Endodermal cell (in vitro differentiated cells): ENCODE results near the gene FAT1. TPM values are rescaled to one million over a fixed set of nuclear protein-coding genes. Genes with fewer than 3 reads are reported as not detected.

Experiments
- DNase-seq: peaks from one replicate; pipeline ENCODE4 v3.0.0-alpha.2; 2017
- H3K27ac ChIP-seq: 2 replicates; pipeline ENCODE4 v1.5.1; 2013; ENCODE audit warnings: mild to moderate bottlenecking, low read depth, low read length, moderate library complexity
- H3K27me3 ChIP-seq: 2 replicates; pipeline ENCODE4 v1.6.1; 2013; ENCODE audit warnings: mild to moderate bottlenecking, low read length, moderate library complexity; ENCODE audit not compliant: insufficient read depth, control insufficient read depth, poor library complexity, severe bottlenecking
- H3K36me3 ChIP-seq: 2 replicates; pipeline ENCODE4 v1.7.0; 2013; ENCODE audit warnings: mild to moderate bottlenecking, low read length, moderate library complexity; ENCODE audit not compliant: control insufficient read depth, insufficient read depth
- H3K4me1 ChIP-seq: one replicate; pipeline ENCODE4 v1.7.0; 2013; ENCODE audit warnings: low read length; ENCODE audit not compliant: control insufficient read depth, insufficient read depth
- H3K4me3 ChIP-seq: 2 replicates; pipeline ENCODE4 v1.5.1; 2013; ENCODE audit warnings: mild to moderate bottlenecking, low read length, moderate library complexity
- H3K9ac ChIP-seq: 2 replicates; pipeline ENCODE4 v1.6.1; 2013; ENCODE audit warnings: mild to moderate bottlenecking, low read length, moderate library complexity; ENCODE audit not compliant: poor library complexity, severe bottlenecking; ENCODE audit errors: extremely low read depth
- H3K9me3 ChIP-seq: 2 replicates; pipeline ENCODE4 v1.6.1; 2013; ENCODE audit warnings: mild to moderate bottlenecking, low read length, moderate library complexity; ENCODE audit not compliant: control insufficient read depth
- H3K27ac Mint-ChIP-seq: 2 replicates; pipeline ENCODE4 v1.8.0; 2020; ENCODE audit warnings: mixed read lengths
- H3K27me3 Mint-ChIP-seq: 2 replicates; pipeline ENCODE4 v1.8.0; 2021; ENCODE audit warnings: mild to moderate bottlenecking, mixed read lengths; ENCODE audit not compliant: insufficient read depth
- H3K36me3 Mint-ChIP-seq: 2 replicates; pipeline ENCODE4 v1.8.0; 2020; ENCODE audit warnings: low read depth, mixed read lengths
- H3K4me1 Mint-ChIP-seq: 2 replicates; pipeline ENCODE4 v1.8.0; 2020; ENCODE audit warnings: mixed read lengths
- H3K4me3 Mint-ChIP-seq: 2 replicates; pipeline ENCODE4 v1.8.0; 2020; ENCODE audit warnings: mild to moderate bottlenecking, moderate library complexity, mixed read lengths
- H3K9me3 Mint-ChIP-seq: 2 replicates; pipeline ENCODE4 v1.8.0; 2020; ENCODE audit warnings: mild to moderate bottlenecking, mixed read lengths
- CTCF ChIP-seq: fragments of 200-600 bp; sonication (generic); conservative IDR thresholded peaks from 2 replicates; pipeline ENCODE4 v1.5.0; 2021; ENCODE audit warnings: antibody characterized with exemption, mild to moderate bottlenecking
- WGBS, 2 experiments: methylation state at CpG; one replicate each; pipeline versions ENCODE4 v1.1.5 to v1.1.7; 2013; ENCODE audit warnings: missing lambda C conversion rate in 2 of 2, mixed read lengths in 1 of 2; ENCODE audit not compliant: insufficient coverage in 1 of 2, insufficient read length in 1 of 2; 5-methylcytosine and 5-hydroxymethylcytosine counted together
- total RNA-seq, 2 donors: library from RNA; stranded (reverse); fragmentation: NEBNext Ultra II Directional in 1 of 2; extraction: Animal tissue kit (Norgen Biotek cat#: 25700) in 1 of 2; gene quantifications; 2 replicates in 1 of 2; 3 replicates in 1 of 2; pipeline ENCODE4 v1.2.1, GENCODE V29; 2021

FAT1 gene
- total RNA-seq, 2 donors from 2014 or later = 66.6 to 77.8 TPM

- Histone ChIP-seq H3K27ac (no peak overlapping the region), H3K36me3 (peaks cover 9% of the 10 kb centered on the region), H3K4me3 (no peak overlapping the region), H3K9ac (no peak overlapping the region), H3K27me3 (no peaks in the 10 kb centered on the region), H3K4me1 (peaks cover 14% of the 10 kb centered on the region), H3K9me3 (no peaks in the 10 kb centered on the region)
- H3K4me1 Mint-ChIP-seq = peaks cover 22% of the 10 kb centered on the region
- no peak overlapping the region for H3K27ac Mint-ChIP-seq
- peaks cover 7% of the 10 kb centered on the region for H3K36me3 Mint-ChIP-seq
- no peaks in the 10 kb centered on the region for H3K27me3 Mint-ChIP-seq
- no peak for DNase-seq
- 97 to 99% methylated on average over 15 to 17 of the region's 17 CpGs for WGBS, 2 experiments
- TF ChIP-seq CTCF = no peak
- H3K9me3 Mint-ChIP-seq = peaks cover 2% of the 10 kb centered on the region
- H3K4me3 Mint-ChIP-seq = no peak overlapping the region
Observed at GRCh38 chr4:186698525-186698924, 25.1 kb downstream of the FAT1 start.

- H3K36me3 Mint-ChIP-seq = peaks cover 7% of the 10 kb centered on the region
Observed at GRCh38 chr4:186698028-186698427, 25.6 kb downstream of the FAT1 start.

DNA sequence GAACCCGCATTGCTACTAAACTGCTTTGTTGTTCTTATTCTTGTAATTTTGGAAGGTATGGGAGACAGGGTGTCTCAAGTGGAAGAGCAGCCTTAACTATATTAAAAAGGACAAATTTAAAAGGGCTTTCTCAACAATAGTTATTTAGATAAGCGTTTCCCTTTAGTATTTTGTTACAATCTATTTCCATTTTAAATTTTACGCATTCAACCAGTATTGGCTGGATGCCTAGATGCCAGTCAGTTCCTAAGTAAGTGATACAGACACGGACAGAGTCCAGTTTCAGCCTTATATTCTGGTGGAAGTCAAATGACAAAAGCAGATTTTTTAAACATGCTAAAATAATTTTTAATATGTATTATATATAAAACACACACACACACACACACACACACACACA, 28.3 kb downstream of the FAT1 start:
- WGBS, 2 experiments = 97% methylated on average over 4 of the region's 4 CpGs; no CpG with 5 or more reads in 1 of the 2 experiments
- H3K27ac ChIP-seq = no peak overlapping the region
- no peaks in the 10 kb centered on the region for H3K27me3 ChIP-seq
- Mint-ChIP-seq H3K27me3 (no peaks in the 10 kb centered on the region), H3K4me3 (no peak overlapping the region), H3K36me3 (peaks cover 14% of the 10 kb centered on the region), H3K9me3 (peaks cover 2% of the 10 kb centered on the region), H3K27ac (no peak overlapping the region), H3K4me1 (no peaks in the 10 kb centered on the region)
- DNase-seq = no peak
- H3K9ac ChIP-seq = no peak overlapping the region
- no peaks in the 10 kb centered on the region for H3K4me1 ChIP-seq
- no peak for TF ChIP-seq CTCF
- H3K4me3 ChIP-seq = no peak overlapping the region
- H3K9me3 ChIP-seq = no peaks in the 10 kb centered on the region
- peaks cover 22% of the 10 kb centered on the region for H3K36me3 ChIP-seq

More at GRCh38 chr4:186698028-186698427, 25.6 kb downstream of the FAT1 start:
- no peak overlapping the region for H3K9ac ChIP-seq
- peaks cover 20% of the 10 kb centered on the region for H3K4me1 Mint-ChIP-seq
- H3K27me3 ChIP-seq = no peaks in the 10 kb centered on the region
- peaks cover 14% of the 10 kb centered on the region for H3K4me1 ChIP-seq
- TF ChIP-seq CTCF = no peak
- no peak overlapping the region for H3K4me3 ChIP-seq
- no peak overlapping the region for H3K27ac ChIP-seq
- H3K9me3 ChIP-seq = no peaks in the 10 kb centered on the region
- H3K4me3 Mint-ChIP-seq = no peak overlapping the region
- no peaks in the 10 kb centered on the region for H3K27me3 Mint-ChIP-seq
- DNase-seq = no peak
- peaks cover 9% of the 10 kb centered on the region for H3K36me3 ChIP-seq
- WGBS, 2 experiments = 87 to 94% methylated on average over 7 to 12 of the region's 12 CpGs
- no peak overlapping the region for H3K27ac Mint-ChIP-seq
- H3K9me3 Mint-ChIP-seq = peaks cover 2% of the 10 kb centered on the region
